ENCODE data around the gene ARID3A. TPM values are rescaled to one million over a fixed set of nuclear protein-coding genes. Genes with fewer than 3 reads are reported as not detected.
"Not testable (repeated sequence)": the region's sequence is repeated elsewhere in the genome, so short reads cannot be mapped to it uniquely, and the experiment has no call there.

ARID3A gene
- total RNA-seq, 1 experiment from 2014 or later, result 239 TPM

DNA sequence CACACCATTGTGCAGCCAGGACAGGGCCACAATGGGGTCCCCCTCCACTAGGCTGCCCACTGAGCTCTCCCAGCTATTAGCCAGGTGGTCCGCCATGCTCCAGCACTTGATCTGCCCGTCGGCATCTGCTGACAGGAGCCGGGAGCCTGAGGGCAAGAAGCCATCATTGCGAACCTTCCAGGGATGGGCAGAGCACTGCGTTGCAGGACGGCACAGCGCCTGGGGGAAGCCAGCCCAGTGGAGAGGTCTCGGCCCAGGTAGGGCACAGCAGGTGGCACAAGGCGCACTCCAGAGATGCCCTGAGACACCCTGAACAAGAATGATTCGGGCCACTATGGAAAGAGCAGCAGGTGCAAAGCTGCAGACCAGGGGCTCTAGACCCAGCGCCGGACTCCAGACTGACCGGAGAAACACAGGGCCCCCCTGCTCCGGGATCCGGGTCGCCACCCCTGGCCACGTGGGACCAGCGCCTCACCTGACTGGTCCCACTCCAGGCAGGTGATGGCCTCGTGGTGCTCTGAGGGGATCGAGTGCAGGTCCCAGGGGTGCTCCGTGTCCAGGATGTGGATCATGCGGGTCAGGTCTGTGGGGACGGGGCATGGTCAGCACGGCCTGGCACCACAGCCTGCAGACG, 36.1 kb upstream of the ARID3A start:
- Mint-ChIP-seq H3K27ac (ENCODE audit: unreplicated experiment) (no peak overlapping the region), H3K36me3 (ENCODE audit: insufficient read depth, unreplicated experiment) (peaks cover 38% of the 10 kb centered on the region), H3K27me3 (ENCODE audit: insufficient read depth, unreplicated experiment) (no peaks in the 10 kb centered on the region), H3K4me3 (ENCODE audit: unreplicated experiment) (no peak overlapping the region), H3K4me1 (ENCODE audit: low read depth, unreplicated experiment) (no peaks in the 10 kb centered on the region), H3K9me3 (ENCODE audit: unreplicated experiment) (no peaks in the 10 kb centered on the region)
- no peaks in the 10 kb centered on the region for H3K9me3 ChIP-seq
- no peaks in the 10 kb centered on the region for H3K27me3 ChIP-seq (replicated peaks; ENCODE audit: control insufficient read depth, insufficient read depth, low read length)
- DNase-seq, result no peak
- ChIA-PET CTCF (interaction anchor here (0.6 kb wide), 1 partner anchor 90 kb away, joined by 14 read pairs; no protein-coding TSS in a partner anchor), POLR2A (no interaction called here)
- H3K4me1 ChIP-seq, result peaks cover 1% of the 10 kb centered on the region; the same call in 1 of the 2 replicates
- intact Hi-C loops (cut with micrococcal nuclease; ENCODE audit: unreplicated experiment), result no loop called here
- TF ChIP-seq, protein P1, sequence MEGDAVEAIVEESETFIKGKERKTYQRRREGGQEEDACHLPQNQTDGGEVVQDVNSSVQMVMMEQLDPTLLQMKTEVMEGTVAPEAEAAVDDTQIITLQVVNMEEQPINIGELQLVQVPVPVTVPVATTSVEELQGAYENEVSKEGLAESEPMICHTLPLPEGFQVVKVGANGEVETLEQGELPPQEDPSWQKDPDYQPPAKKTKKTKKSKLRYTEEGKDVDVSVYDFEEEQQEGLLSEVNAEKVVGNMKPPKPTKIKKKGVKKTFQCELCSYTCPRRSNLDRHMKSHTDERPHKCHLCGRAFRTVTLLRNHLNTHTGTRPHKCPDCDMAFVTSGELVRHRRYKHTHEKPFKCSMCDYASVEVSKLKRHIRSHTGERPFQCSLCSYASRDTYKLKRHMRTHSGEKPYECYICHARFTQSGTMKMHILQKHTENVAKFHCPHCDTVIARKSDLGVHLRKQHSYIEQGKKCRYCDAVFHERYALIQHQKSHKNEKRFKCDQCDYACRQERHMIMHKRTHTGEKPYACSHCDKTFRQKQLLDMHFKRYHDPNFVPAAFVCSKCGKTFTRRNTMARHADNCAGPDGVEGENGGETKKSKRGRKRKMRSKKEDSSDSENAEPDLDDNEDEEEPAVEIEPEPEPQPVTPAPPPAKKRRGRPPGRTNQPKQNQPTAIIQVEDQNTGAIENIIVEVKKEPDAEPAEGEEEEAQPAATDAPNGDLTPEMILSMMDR (IDR thresholded peaks at IDR 0.05; ENCODE audit: insufficient read depth in 1 of 2, low read depth in 1 of 2, low read length in 1 of 2, severe bottlenecking in 1 of 2, unreplicated experiment in 1 of 2), result no peak
- peaks cover 2% of the 10 kb centered on the region for H3K36me3 ChIP-seq (ENCODE audit: control insufficient read depth, insufficient read depth, low read length)
- H3K4me3 ChIP-seq (ENCODE audit: low read depth, low read length), result no peak overlapping the region
- no TSS peak for BruUV-seq (replicated peaks)

DNA sequence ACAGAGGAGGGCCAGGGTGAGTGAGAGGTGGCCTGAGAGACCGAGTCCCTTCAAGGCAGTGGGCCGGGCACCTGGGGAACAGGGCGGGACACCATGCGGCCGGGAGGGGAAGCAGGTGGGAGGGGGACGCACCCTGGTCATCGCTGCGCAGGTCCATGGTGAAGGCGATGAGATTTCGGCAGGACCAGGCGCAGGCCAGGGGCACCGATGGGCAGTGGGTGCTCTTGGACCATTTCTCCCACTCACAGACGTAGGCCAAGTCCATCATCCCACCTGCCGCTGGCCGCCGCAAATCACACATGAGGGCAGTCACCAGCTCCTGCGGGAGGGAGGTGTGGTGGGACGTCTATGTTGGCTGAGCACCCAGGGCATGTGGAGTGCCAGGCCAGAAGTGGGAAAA, 35.0 kb upstream of the ARID3A start:
- Histone ChIP-seq H3K27me3 (replicated peaks; ENCODE audit: control insufficient read depth, insufficient read depth, low read length) (no peaks in the 10 kb centered on the region), H3K4me3 (ENCODE audit: low read depth, low read length) (no peak overlapping the region), H3K4me1 (no peaks in the 10 kb centered on the region), H3K36me3 (ENCODE audit: control insufficient read depth, insufficient read depth, low read length) (peaks cover 2% of the 10 kb centered on the region), H3K9me3 (no peaks in the 10 kb centered on the region)
- no peak for DNase-seq
- H3K36me3 Mint-ChIP-seq (ENCODE audit: insufficient read depth, unreplicated experiment), result peaks cover 38% of the 10 kb centered on the region
- H3K4me3 Mint-ChIP-seq (ENCODE audit: unreplicated experiment), result peak overlapping the region; percentile 67
- no TSS peak for BruUV-seq (replicated peaks)
- POLR2A ChIA-PET, result no interaction called here
- TF ChIP-seq, protein P1 (IDR thresholded peaks at IDR 0.05; ENCODE audit: insufficient read depth in 1 of 2, low read depth in 1 of 2, low read length in 1 of 2, severe bottlenecking in 1 of 2, unreplicated experiment in 1 of 2), result no peak
- intact Hi-C loops (cut with micrococcal nuclease; ENCODE audit: unreplicated experiment), result no loop called here
- H3K27ac Mint-ChIP-seq (ENCODE audit: unreplicated experiment), result peak overlapping the region; percentile 66
- no peaks in the 10 kb centered on the region for H3K9me3 Mint-ChIP-seq (ENCODE audit: unreplicated experiment)
- CTCF ChIA-PET, result no interaction called here
- H3K27me3 Mint-ChIP-seq (ENCODE audit: insufficient read depth, unreplicated experiment), result no peaks in the 10 kb centered on the region
- no peaks in the 10 kb centered on the region for H3K4me1 Mint-ChIP-seq (ENCODE audit: low read depth, unreplicated experiment)

DNA sequence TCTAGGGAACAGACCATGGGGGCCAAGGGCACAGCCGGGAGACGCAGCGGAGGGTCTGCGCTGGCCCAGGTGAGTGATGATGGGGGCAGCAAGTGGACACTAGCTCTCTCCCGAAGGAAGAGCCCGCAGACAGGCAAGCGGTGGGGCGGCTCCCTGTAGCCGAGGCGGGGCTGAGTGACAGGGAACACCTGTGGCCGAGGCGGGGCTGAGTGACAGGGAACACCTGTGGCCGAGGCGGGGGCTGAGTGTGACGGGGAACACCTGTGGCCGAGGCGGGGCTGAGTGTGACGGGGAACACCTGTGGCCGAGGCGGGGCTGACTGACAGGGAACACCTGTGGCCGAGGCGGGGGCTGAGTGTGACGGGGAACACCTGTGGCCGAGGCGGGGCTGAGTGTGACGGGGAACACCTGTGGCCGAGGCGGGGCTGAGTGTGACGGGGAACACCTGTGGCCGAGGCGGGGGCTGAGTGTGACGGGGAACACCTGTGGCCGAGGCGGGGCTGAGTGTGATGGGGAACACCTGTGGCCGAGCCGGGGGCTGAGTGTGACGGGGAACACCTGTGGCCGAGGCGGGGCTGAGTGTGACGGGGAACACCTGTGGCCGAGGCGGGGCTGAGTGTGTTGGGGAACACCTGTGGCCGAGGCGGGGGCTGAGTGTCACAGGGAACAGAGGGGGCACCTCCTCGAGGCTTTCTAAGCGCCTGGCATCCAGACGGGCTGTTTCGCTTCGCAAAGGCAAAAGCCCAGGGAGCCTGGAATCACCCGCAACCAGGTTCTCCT, 34.2 kb upstream of the ARID3A start:
- H3K4me1 Mint-ChIP-seq (ENCODE audit: low read depth, unreplicated experiment); POLR2A ChIA-PET; intact Hi-C loops (cut with micrococcal nuclease; ENCODE audit: unreplicated experiment); H3K9me3 ChIP-seq; BruUV-seq (replicated peaks); H3K27me3 Mint-ChIP-seq (ENCODE audit: insufficient read depth, unreplicated experiment); DNase-seq; CTCF ChIA-PET; H3K36me3 ChIP-seq (ENCODE audit: control insufficient read depth, insufficient read depth, low read length); H3K9me3 Mint-ChIP-seq (ENCODE audit: unreplicated experiment); H3K27me3 ChIP-seq (replicated peaks; ENCODE audit: control insufficient read depth, insufficient read depth, low read length); H3K4me1 ChIP-seq: not testable (repeated sequence)
- Mint-ChIP-seq H3K36me3 (ENCODE audit: insufficient read depth, unreplicated experiment) (peaks cover 38% of the 10 kb centered on the region), H3K4me3 (ENCODE audit: unreplicated experiment) (peak overlapping the region; percentile 85), H3K27ac (ENCODE audit: unreplicated experiment) (peak overlapping the region; percentile 99)
- peak overlapping the region; percentile 84 for H3K4me3 ChIP-seq (ENCODE audit: low read depth, low read length)
